Activated CD4-positive, alpha-beta T cell treated with anti-CD3 and anti-CD28 coated beads for 48 hours (primary cell): Measurements from ENCODE around the gene SEMA4B.
"Not testable (repeated sequence)": the region's sequence is repeated elsewhere in the genome, so short reads cannot be mapped to it uniquely, and the experiment has no call there.

Experiments used
- DNase-seq: peaks from one replicate; pipeline ENCODE4 v3.0.0-alpha.2; 2020

SEMA4B gene

GRCh38 chr15:90184119-90184785 is 16.9 kb upstream of the SEMA4B start:
- DNase-seq = peak; percentile 41

GRCh38 chr15:90184786-90185704 is 16.1 kb upstream of the SEMA4B start:
- peak; percentile 64 for DNase-seq

DNA sequence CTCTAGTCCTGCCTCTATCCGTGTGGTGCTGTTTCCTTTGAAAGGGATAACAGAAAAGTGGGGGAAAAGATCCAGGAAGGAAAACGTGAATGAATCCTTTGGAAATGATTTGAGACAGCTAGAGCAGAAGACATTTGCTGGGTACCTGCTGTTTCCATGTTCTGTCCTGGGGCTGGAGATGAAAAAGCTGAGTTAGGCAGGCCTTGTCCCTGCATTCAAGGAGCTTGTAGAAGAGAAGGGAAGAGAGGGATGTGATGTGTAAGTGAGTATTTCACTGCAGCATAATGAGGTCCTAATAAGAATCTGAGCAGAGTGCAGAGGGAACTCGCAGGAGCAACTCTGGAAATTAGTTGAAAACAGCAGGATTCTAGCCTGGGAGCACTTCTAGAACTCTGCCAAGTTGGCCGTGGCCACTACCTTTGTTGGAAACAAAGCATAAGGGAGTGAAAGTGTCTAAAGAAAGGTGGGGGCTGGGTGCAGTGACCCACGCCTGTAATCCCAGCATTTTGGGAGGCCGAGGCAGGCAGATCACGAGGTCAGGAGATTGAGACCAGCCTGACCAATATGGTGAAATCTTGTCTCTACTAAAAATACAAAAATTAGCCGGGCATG is 13.8 kb upstream of the SEMA4B start:
- DNase-seq = no peak

GRCh38 chr15:90188065-90188464 is 13.1 kb upstream of the SEMA4B start:
- DNase-seq = not testable (repeated sequence)

DNA sequence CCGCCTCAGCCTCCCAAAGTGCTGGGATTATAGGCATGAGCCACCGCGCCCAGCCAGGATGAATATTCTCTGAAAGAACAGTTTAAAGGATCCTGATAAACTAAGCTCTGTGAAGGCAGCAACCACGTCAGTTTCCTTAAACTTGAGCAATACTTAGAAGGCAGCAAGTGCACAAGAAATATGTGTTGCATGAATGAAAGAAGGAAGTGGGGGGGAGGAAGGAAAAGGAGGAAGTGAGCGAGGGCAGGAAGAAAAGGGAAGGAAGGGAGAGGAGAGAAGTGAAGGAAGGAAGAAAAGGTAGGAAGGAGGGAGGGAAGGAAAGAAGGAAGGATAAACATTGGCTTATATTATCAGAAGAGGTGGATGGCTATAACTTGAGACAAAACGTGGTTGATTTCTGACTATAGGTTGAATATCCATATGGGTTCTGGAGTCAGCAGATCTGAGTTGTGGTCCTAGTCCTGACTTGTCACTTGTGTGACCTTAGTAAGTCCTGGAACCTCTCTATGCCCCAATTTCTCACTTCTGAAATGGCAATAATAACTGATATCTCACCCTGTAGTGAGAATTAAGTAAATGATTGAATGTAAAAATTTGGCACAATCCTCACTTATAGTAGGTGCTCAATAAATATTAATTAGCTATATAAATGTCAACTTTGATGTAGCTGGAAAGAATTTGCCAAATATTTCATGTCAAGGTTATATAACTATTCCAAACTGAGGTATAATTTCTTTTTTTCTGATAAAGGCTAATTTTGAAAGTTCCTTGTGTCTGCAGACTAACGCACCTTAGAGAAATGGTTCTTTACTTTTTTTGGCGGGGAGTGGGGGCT is 12.0 kb upstream of the SEMA4B start:
- DNase-seq = no peak

DNA sequence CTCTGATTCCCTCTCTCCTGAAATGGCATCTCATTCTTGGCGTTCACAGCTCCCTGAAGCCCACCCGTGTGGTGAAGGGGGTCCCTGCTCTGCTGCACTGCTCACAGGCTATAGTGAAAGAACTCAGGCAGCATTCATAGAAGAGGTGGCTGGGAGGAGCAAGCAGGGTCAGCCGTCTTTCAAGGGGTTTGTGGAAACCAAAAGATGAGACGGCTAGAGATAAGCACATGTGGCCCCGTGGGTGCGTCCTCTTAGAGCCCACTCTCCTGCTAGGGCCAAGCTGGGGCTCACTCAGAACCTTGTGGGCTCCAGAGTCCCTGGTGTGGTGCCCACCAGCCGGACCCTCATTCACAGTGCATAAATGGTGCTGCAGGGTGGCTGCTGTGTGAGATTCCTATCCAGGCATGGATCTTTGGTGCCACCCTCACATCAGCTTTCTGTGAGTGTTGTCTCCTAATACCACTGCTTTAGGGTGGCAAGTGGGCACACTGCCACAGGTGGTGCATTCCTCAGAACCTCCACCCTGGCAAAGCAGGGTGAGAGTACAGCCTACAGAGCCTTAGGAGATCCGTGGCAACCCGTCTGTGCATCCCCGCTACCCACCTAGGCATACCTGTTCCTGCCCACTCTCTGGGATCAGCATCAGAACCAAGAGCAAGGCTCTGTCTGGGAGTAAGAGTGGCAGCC is 11.2 kb upstream of the SEMA4B start:
- DNase-seq = no peak

DNA sequence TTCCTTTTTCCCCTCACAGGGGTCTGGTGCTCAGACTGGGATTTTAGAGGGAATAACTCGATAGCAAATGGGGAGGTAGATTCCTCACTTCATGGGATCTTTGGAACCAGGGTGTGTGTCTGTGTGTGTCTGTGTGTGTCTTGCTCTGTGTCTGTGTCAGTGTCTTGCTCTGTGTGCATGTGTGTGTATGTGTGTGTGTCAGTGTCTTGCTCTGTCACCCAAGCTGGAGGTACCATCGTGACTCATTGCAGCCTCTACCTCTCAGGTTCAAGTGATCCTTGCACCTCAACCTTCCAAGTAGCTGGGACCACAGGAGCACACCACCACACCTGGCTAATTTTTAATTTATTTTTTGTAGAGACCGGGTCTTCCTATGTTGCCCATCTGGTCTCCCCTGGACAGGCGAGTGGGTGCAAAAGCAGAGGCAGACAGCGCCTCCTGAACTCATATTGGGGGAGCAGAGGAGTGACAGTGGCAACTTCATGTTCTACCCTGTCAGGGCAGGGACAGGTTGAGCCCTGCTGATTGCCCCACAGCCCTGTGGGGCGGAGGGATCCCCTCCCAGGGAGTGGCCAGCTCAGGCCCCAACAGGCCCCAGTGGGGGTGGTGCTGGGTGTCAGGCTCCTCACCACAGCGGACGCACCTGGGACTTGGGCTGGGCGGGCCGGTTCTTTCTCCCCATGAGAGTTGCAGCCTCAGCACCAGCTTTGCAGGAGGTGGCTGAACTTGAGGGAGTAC is 10.4 kb upstream of the SEMA4B start:
- DNase-seq = no peak

DNA sequence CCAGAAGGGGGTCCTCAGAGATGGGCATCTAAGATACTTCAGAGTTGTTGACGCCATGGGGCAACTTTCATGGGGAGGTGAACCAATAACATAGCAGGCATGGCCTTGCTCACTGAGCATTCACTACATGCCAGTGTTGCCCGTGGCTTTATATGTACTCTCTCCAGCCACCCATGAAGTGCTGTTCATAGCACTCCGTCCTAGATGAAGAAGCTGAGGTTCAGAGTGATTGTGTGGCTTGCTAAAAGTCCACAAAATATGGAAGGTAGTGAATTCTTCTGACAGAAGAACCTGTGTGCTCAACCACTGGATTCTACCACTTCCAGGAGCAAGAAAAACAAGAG is 9.8 kb upstream of the SEMA4B start:
- no peak for DNase-seq

DNA sequence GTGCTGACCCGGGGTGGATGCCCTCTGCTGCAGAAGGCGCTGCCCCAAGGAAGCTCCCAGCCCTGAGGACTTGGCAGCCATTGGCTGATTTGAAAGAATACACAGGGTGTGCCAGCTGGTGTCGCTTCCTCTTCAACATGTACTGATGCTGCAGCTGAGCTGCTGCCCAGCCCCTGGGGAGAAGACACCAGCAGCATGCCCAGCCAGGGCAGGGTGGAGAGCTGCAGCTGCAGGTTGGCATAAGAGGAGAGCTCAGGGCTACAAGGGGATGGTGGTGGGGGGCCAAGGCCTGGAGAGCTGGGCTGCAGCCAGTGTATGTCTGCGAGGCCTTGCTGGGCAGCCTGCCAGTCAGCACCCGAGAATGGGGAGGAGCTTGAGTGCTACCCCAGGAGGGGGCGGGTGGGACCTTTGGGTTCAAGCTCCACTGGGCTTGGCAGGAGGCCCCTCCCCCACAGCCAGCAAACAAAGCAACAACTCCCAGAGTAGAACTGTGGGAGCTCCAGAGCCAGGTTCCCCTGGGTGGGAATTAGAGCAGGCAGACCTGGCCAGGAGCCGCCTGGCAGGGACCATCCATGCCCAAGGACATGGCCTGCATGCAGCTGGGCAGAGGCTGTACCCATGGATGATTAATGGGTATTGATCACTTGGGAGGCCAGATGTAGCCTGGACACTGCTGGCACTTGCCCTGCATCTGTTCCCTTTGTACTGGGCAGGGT is 9.2 kb upstream of the SEMA4B start:
- DNase-seq = peak; percentile 47

DNA sequence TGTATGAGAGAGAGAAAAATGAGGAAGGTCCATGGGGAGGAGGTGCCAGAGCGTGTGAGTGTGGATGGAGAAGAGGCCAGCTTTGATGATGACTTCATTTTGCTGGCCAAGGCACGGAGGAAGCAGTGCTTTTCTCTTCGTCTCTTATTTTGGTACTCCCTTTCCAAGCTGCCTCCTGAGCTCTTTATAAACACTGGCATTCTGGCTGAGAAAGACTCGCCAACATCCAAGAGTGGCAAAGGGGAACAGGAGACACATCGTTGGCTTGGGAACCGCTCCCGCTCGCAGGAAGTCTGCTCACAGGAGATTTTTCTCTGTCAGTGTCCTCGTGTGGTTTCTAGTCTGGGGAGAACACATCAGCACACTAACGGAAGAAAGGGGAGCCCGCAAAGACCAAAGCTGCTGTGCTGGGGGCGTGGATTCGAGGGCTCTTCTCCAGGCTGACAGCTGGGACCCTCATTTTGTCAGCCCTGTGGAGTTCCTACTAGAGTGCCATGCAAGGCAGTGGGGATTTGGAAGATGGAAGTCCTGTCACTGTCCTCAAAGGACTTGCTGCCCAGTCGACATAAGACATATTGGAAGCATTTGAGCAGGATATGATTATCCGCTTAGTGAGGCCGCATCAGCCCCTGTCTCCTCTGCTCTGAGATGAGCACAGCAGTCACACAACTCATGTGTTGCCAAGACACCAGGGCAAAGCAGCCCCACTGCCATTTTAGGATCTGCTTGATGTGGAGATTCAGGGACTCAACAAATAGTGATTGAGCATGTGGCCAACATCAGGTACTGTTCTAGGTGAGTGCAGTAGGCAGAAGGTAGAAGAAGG is 8.0 kb upstream of the SEMA4B start:
- DNase-seq = no peak

GRCh38 chr15:90194655-90195054 is 6.5 kb upstream of the SEMA4B start:
- DNase-seq = no peak

- DNase-seq = no peak
Measured at GRCh38 chr15:90200534-90201129, 498 bp upstream of the SEMA4B start.

GRCh38 chr15:90201944-90202375 is 830 bp downstream of the SEMA4B start:
- no peak for DNase-seq

GRCh38 chr15:90202929-90203328 is 1.8 kb downstream of the SEMA4B start:
- no peak for DNase-seq

DNA sequence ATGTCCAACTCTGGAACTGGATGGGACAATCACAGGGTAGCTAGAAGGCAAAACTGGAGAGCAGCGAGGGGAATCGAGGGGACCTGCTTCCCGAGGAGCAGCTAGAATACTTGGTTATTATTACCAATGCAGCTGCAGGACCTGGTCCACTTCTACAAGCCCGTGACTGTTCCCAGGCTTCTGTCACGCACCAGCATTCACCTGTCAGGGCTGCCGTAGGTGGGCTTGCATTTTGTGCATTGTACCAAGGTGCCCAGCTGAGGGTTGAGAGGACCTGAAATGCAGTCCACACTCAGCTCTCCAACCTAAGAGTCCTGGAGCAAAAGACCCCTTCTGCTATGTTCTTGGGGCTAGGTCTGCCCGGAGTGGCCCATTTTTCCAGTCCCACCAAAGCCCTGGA is 2.3 kb downstream of the SEMA4B start:
- DNase-seq = no peak

DNA sequence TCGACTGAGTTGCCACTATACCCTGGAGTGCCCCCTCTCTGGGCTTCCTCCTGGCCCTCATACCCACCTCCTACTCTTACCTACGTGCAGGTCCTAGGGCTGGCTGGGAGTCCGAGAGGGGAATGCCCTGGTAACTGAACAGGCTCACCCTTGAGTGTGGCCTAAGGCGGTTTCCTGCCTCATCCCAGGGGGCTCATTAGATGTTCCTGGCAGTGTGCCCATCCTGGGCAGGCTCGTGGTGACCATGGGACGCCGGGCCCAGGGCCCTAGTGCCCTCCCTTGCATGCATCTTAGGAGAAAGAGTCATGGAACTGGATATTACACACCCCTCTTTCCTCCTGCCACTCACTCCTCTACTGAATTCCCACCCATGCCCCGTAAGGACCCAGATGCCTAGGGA is 2.8 kb downstream of the SEMA4B start:
- no peak for DNase-seq

GRCh38 chr15:90205050-90205848 is 4.1 kb downstream of the SEMA4B start:
- DNase-seq = no peak

DNA sequence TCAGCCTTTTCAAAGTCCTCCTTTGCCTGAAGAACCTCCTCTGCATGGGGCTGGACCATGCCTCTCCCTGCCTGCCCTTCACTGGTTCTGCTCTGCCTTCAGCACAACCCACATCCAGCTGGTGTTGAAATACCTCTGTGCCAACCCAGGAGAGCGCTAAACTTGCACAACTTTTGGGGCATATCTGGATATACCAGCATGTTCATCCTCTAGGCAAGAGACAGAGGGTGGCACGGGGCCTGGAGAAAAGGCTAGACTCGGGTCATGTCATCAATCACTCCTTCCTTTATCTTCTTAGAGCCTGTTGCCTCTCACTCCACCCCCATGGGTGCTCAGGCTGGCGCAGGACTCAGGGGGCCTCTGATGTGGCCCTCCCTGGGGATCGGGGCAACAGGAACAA is 4.8 kb downstream of the SEMA4B start:
- no peak for DNase-seq

DNA sequence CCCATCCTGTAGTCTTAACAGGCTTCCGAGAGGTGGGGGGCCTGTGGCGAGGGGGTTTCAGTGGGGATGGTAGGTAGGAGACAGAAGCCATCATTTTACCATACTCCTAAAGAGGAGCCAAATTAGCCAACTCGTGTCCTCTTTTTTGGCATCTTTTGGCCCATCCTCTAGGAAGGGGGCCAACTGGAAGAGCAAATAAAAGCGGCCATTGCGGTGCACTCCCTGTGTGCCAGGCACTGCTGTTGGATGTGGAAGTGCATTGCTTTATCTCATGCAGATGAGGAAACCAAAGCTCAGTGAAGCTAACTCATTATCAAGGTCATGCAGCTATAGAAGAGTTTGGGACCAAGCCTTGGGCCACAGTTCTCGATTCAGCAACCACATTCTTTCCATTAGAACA is 6.1 kb downstream of the SEMA4B start:
- DNase-seq = no peak
